ENCODE data around the gene DRGX. TPM values are rescaled to one million over a fixed set of nuclear protein-coding genes. Genes with fewer than 3 reads are reported as not detected.

The DRGX gene
- total RNA-seq (not detected in 2 replicates), polyA plus RNA-seq (not detected in 2 replicates)

DNA sequence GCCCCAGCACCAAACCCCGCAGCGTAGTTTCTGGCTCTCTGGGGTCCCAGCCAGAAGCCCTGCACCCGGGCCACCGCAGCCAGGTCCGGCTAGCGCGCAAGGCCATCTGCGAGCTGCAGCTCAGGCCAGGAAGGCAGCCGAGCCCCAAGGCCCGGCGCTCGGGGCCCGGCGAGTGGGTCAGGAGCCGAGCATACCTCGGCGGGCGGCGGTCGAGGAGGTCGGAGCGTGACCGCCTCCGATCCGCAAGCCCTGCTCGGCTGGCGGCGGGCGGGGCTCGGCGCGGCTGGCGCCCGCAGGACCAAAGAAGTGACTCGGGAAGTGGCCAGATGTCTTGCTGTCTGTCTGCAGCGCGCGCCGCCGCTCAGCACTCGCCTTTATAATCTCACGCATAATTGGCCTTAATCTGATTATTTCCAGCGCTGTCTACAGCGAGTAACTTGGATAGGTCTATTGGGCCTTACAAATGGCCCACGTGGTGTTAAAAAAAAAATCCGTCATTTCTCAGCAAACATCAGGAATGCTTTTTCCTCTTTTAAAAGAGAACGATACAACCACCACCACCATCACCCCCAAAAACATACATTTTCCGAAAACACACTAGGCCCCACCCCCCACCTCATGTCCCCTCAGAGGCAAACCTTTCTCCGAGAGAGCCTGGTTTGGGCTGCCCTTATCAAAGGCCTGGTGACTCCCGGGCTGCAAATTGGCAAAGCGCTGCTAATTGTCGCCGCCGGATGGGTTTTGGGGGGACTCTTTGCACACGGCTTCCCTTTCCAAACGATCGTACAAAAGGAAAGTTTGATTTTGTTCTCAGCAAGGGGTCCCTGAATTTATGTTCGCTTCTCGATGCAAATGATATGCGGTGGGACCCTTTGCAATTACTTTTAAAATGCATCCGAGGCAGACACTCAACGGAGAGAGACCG lies at the start of gene DRGX:
TSS of gene DRGX (minus strand) at position 349 of the 925 bp plus-strand sequence. CDS start 649 bp downstream, outside the sequence.
- H3K27ac ChIP-seq, result no peak within 1 kb of the TSS
- peaks cover 100% of the 10 kb centered on the region for H3K27me3 ChIP-seq
- H3K9me3 ChIP-seq (ENCODE audit: low read depth), result no peaks in the 10 kb centered on the region
- DNase-seq (ENCODE audit: low read depth in 1 of 2, low spot score in 1 of 2), result peak in 1 of 2 donors; percentile 7
- H3K4me1 ChIP-seq (ENCODE audit: low read depth), result no peaks in the 10 kb centered on the region
- H3K4me3 ChIP-seq, result no peak within 1 kb of the TSS
- TF ChIP-seq, protein P1, sequence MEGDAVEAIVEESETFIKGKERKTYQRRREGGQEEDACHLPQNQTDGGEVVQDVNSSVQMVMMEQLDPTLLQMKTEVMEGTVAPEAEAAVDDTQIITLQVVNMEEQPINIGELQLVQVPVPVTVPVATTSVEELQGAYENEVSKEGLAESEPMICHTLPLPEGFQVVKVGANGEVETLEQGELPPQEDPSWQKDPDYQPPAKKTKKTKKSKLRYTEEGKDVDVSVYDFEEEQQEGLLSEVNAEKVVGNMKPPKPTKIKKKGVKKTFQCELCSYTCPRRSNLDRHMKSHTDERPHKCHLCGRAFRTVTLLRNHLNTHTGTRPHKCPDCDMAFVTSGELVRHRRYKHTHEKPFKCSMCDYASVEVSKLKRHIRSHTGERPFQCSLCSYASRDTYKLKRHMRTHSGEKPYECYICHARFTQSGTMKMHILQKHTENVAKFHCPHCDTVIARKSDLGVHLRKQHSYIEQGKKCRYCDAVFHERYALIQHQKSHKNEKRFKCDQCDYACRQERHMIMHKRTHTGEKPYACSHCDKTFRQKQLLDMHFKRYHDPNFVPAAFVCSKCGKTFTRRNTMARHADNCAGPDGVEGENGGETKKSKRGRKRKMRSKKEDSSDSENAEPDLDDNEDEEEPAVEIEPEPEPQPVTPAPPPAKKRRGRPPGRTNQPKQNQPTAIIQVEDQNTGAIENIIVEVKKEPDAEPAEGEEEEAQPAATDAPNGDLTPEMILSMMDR (IDR thresholded peaks at IDR 0.05; ENCODE audit: low read depth, low read length), result no peak
- no peaks in the 10 kb centered on the region for H3K36me3 ChIP-seq

DNA sequence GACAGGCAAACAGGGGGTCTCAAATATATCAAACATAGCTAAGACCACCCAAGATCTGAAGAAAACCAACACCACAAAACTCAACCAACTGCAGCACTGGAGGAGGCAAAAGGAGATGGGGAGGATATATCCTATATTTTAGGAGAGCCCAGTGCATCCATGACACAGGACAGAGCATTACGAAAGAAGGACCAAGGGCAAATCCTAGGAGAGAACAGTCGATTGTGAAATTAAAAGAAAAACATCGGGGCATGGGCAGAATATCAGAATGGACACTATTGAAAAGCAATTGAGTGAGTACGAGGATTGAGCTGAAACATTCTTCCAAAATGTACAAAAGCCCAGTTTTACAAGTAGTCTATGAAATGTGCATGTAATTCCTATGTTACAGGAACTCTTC lies 48.5 kb upstream of the DRGX start:
- no peaks in the 10 kb centered on the region for H3K36me3 ChIP-seq
- no peak for DNase-seq (ENCODE audit: low read depth in 1 of 2, low spot score in 1 of 2)
- no peaks in the 10 kb centered on the region for H3K9me3 ChIP-seq (ENCODE audit: low read depth)
- no peaks in the 10 kb centered on the region for H3K27me3 ChIP-seq
- no peak overlapping the region for H3K4me3 ChIP-seq
- TF ChIP-seq, protein P1 (IDR thresholded peaks at IDR 0.05; ENCODE audit: low read depth, low read length), result no peak
- no peak overlapping the region for H3K27ac ChIP-seq
- H3K4me1 ChIP-seq (ENCODE audit: low read depth), result no peaks in the 10 kb centered on the region

- H3K36me3 ChIP-seq, result no peaks in the 10 kb centered on the region
- no peaks in the 10 kb centered on the region for H3K4me1 ChIP-seq (ENCODE audit: low read depth)
- H3K27me3 ChIP-seq, result no peaks in the 10 kb centered on the region
- no peaks in the 10 kb centered on the region for H3K9me3 ChIP-seq (ENCODE audit: low read depth)
- H3K27ac ChIP-seq, result no peak overlapping the region
- TF ChIP-seq, protein P1 (IDR thresholded peaks at IDR 0.05; ENCODE audit: low read depth, low read length), result no peak
- DNase-seq (ENCODE audit: low read depth in 1 of 2, low spot score in 1 of 2), result no peak
- H3K4me3 ChIP-seq, result no peak overlapping the region
These were observed 47.0 kb upstream of the DRGX start for GRCh38 chr10:49442863-49443262.

DNA sequence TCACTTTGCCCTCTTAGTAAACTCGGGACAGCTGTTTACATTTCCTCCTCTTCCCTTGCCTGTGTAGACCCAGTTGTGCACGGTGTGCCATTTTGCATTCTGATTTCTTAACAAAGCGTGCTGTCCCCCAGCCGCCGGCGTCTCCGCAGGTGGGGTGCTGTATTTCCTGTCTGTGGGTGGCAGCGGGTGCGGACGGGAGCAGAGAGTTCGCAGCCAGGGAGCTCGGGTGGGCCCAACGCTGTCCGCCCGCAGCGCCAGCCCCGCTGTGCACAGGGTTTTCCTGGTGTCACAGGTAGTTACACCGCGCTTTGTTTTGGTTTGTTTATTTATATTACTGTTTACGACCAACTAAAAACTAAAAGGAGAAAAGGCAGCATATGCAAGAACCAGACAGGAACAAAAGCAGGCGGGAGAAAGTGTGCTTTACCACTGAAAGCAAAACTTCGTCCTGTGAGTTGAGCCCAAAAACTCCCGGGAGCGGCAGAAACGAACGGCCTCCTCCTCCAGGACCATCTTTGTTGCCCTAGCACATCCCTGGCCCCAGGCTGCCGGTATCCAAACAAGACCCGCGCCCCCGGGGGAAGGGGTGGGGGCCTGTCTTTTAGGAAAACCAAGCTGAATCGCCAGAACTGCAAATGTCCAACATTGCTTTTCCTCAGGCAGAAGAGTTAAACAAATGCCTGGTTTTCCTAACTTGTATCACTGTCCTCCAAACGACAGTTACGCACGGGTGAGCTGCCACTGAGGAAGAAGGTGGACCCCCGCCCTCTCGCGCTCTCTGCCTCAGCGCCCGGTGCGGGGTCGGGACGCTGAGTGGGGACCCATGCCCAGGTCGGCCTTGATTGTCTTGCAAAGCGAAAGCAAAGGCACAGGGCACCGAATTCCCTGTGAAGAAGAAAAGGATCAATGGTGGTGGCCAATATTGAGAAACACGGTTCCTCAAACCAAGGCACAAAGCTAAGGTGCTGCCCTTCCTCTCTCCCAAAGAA lies 45.9 kb upstream of the DRGX start:
- no peak overlapping the region for H3K4me3 ChIP-seq
- H3K27ac ChIP-seq, result no peak overlapping the region
- no peaks in the 10 kb centered on the region for H3K4me1 ChIP-seq (ENCODE audit: low read depth)
- TF ChIP-seq, protein P1 (IDR thresholded peaks at IDR 0.05; ENCODE audit: low read depth, low read length), result no peak
- no peaks in the 10 kb centered on the region for H3K36me3 ChIP-seq
- H3K27me3 ChIP-seq, result no peaks in the 10 kb centered on the region
- no peaks in the 10 kb centered on the region for H3K9me3 ChIP-seq (ENCODE audit: low read depth)
- DNase-seq (ENCODE audit: low read depth in 1 of 2, low spot score in 1 of 2), result peak in 1 of 2 donors; percentile 10

- H3K4me3 ChIP-seq, result no peak overlapping the region
- no peaks in the 10 kb centered on the region for H3K4me1 ChIP-seq (ENCODE audit: low read depth)
- H3K27me3 ChIP-seq, result no peaks in the 10 kb centered on the region
- H3K9me3 ChIP-seq (ENCODE audit: low read depth), result no peaks in the 10 kb centered on the region
- no peak for DNase-seq (ENCODE audit: low read depth in 1 of 2, low spot score in 1 of 2)
- TF ChIP-seq, protein P1 (IDR thresholded peaks at IDR 0.05; ENCODE audit: low read depth, low read length), result no peak
- H3K36me3 ChIP-seq, result no peaks in the 10 kb centered on the region
- H3K27ac ChIP-seq, result no peak overlapping the region
These were observed 39.3 kb upstream of the DRGX start for GRCh38 chr10:49435225-49435624.

All from cardiac muscle cell (in vitro differentiated cells and primary cell).